Heart right ventricle (tissue), 16 donors: ENCODE data around the gene MBD3L3. TPM values are rescaled to one million over a fixed set of nuclear protein-coding genes. Genes with fewer than 3 reads are reported as not detected.

Source experiments
- ATAC-seq, 8 donors: fragments of 200-7000 bp; cut with Tn5 transposase; one replicate each; pipeline ENCODE4 v1.9.1; 2020; ENCODE audit warnings: mild to moderate bottlenecking in 8 of 8, moderate library complexity in 8 of 8, moderate number of reproducible peaks in 1 of 8
- DNase-seq, 2 donors: peaks; one replicate each; pipeline ENCODE4 v3.0.0-alpha.2; 2020
- H3K27ac ChIP-seq, 10 donors: fragments of 200-600 bp; sonication (generic) in 2 of 10; one replicate each; pipeline versions ENCODE4 v1.5.0 to v1.8.0; 2020 to 2022; ENCODE audit warnings: mild to moderate bottlenecking in 3 of 10
- H3K27me3 ChIP-seq, 7 donors: fragments of 200-600 bp; one replicate each; pipeline ENCODE4 v1.8.0; 2021 to 2022; ENCODE audit warnings: mild to moderate bottlenecking in 2 of 7
- H3K36me3 ChIP-seq, 9 donors: fragments of 200-600 bp; sonication (generic) in 1 of 9; one replicate each; pipeline versions ENCODE4 v1.5.0 to v1.8.0; 2020 to 2022; ENCODE audit warnings: mild to moderate bottlenecking in 2 of 9
- H3K4me1 ChIP-seq, 9 donors: fragments of 200-600 bp; sonication (generic) in 1 of 9; one replicate each; pipeline versions ENCODE4 v1.5.0 to v1.8.0; 2020 to 2022; ENCODE audit warnings: mild to moderate bottlenecking in 4 of 9
- H3K4me3 ChIP-seq, 10 donors: fragments of 200-600 bp; sonication (generic) in 2 of 10; one replicate each; pipeline versions ENCODE4 v1.5.0 to v1.8.0; 2020 to 2022; ENCODE audit warnings: mild to moderate bottlenecking in 7 of 10, moderate library complexity in 2 of 10
- H3K9me3 ChIP-seq, 11 donors: fragments of 200-600 bp in 10 of 11; sonication (generic) in 2 of 11; one replicate each; pipeline versions ENCODE4 v1.5.0 to v1.8.0; 2013 to 2022; ENCODE audit warnings: mild to moderate bottlenecking in 2 of 11, control low read depth in 1 of 11, moderate library complexity in 1 of 11
- CTCF ChIP-seq, 9 donors: fragments of 200-600 bp; sonication (generic) in 2 of 9; IDR thresholded peaks; one replicate each; pipeline versions ENCODE4 v1.5.0 to v1.8.0; 2021 to 2022; ENCODE audit warnings: antibody characterized with exemption in 9 of 9, mild to moderate bottlenecking in 5 of 9, moderate library complexity in 1 of 9
- WGBS, 2 donors: extraction: QIAGEN DNeasy Blood & Tissue Kit; methylation state at CpG; one replicate each; pipeline ENCODE4 v1.1.7; 2013; ENCODE audit warnings: inconsistent platforms in 1 of 2; 5-methylcytosine and 5-hydroxymethylcytosine counted together
- intact Hi-C, 10 donors: fragments of 100-400 bp; cut with DNase I; formaldehyde crosslinking; loops; one replicate each; pipeline versions ENCODE4 v1.11.1 to v1.14.2; 2022
- polyA plus RNA-seq, 2 donors: library from polyadenylated mRNA; stranded (reverse); fragments of 200-250 nt; gene quantifications; one replicate each; pipeline ENCODE4 v1.2.3, GENCODE V29; 2013
- total RNA-seq, 10 donors: library from RNA; stranded (reverse); fragmentation: NEBNext Ultra II Directional in 3 of 10; extraction: Animal tissue kit (Norgen Biotek cat#: 25700) in 3 of 10; gene quantifications; one replicate each; pipeline versions ENCODE4 v1.2.1 to v1.2.4, GENCODE V29; 2021 to 2023
- donor health status: Arrhythmogenic right ventricular cardiomyopathy.
- donor health status: ischemic (EF 13 %, LVEDD 7.1; RV severe dilation, severe dysfunction).
- donor health status: healthy with polysubstance abuse.
- donor health status: DM: no; HTN: yes; CAD: no.
- donor health status: DM: no; HTN: no; CAD: no.
- donor health status: ischemic (EF 25% LVEDD 6.9; RV normal size, moderate dysfunction).
- donor health status: ischemic (EF 25% LVEDD 5.7; RV mildly dilated, moderate dysfunction).
- donor health status: healthy.
- donor health status: DM: yes; HTN: yes; CAD: no.
- donor health status: Ischemic cardiomyopathy.
- donor health status: ischemic (EF 35%, LVEDD 5.7; RV mildly dilated, moderate dysfunction).
- donor health status: nonischemic (EF 11% LVEDD 7.7; RV severe dilation, severe dysfunction).
- donor health status: DM: yes; HTN: yes; CAD: no.
- donor health status: PGD.
- donor health status: ischemic (EF 29% LVEDD 5.4; RV normal size, mild dysfunction).
- donor health status: nonischemic (EF 23%, LVEDD 6.1; RV moderate dilation, normal function).

Gene MBD3L3
- total and polyA plus RNA-seq, 12 donors = not detected

GRCh38 chr19:7018828-7019227, 39.6 kb downstream of the MBD3L3 start:
- intact Hi-C loops = no loop called here
- Histone ChIP-seq H3K4me1 (peaks cover 0 to 5% (median 0%) of the 10 kb centered on the region in 9 donors), H3K27ac (no peak overlapping the region), H3K9me3 (no peaks in the 10 kb centered on the region), H3K36me3 (no peaks in the 10 kb centered on the region), H3K4me3 (no peak overlapping the region), H3K27me3 (peaks cover 0 to 18% (median 4%) of the 10 kb centered on the region in 7 donors)
- DNase-seq = no peak
- TF ChIP-seq CTCF (IDR thresholded peaks at IDR 0.05) = no peak
- 75 to 79% methylated on average over 6 of the region's 6 CpGs for WGBS, 2 donors
- no peak for ATAC-seq

GRCh38 chr19:7013678-7014077, 44.8 kb downstream of the MBD3L3 start:
- WGBS, 2 donors = 68 to 73% methylated on average over 4 of the region's 4 CpGs

DNA sequence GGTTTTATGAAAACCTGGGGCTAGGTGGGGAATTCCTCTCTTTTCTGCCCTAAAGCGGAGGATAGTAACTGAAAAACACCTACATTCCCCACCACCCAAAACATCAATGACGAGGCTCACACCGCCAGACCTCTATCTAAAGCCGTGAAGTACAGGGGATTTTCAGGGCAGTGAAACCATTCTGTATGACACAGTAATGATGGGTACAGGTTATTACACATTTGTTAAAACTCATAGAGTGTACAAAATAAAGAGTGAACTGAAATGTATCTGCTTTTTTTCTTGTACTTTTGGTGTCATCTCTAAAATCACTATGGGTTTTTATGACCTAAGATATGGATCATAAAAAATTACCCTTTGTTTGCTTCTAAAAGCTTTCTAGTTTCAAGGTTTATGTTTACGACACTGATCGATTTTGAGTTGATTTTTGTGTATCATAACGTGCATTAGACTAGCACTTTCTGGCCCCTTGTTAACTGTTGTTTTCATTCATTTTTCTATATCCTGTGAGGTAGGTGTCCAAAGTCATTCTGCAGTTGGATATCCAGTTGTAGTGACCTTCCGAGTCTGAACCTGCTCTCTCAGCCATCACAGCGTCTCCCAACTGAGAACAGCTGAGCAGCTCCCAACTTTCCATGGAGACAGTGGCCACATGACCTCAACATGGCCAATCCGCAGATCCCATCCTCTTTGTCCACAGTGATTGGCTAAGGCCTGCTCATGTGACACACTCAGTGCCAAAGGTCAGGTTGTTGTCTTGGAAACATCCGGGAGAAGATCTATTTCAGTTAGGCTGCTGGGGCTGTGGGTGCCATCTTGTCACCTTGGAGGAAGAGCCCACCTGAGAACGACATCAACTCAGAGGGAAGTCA, 47.5 kb downstream of the MBD3L3 start:
- Histone ChIP-seq H3K4me3 (no peak overlapping the region), H3K36me3 (no peaks in the 10 kb centered on the region), H3K4me1 (peaks cover 0 to 27% (median 0%) of the 10 kb centered on the region in 9 donors), H3K27me3 (peaks cover 0 to 10% (median 0%) of the 10 kb centered on the region in 7 donors), H3K27ac (no peak overlapping the region), H3K9me3 (no peaks in the 10 kb centered on the region)
- intact Hi-C loops = no loop called here
- no peak for TF ChIP-seq CTCF (IDR thresholded peaks at IDR 0.05)
- WGBS, 2 donors = 82 to 84% methylated on average over 11 to 12 of the region's 12 CpGs
- DNase-seq (no peak), ATAC-seq (no peak)

More at GRCh38 chr19:7013678-7014077, 44.8 kb downstream of the MBD3L3 start:
- Histone ChIP-seq H3K4me3 (no peak overlapping the region), H3K9me3 (no peaks in the 10 kb centered on the region), H3K36me3 (no peaks in the 10 kb centered on the region), H3K27ac (no peak overlapping the region), H3K27me3 (peaks cover 0 to 22% (median 8%) of the 10 kb centered on the region in 7 donors), H3K4me1 (peaks cover 0 to 23% (median 0%) of the 10 kb centered on the region in 9 donors)
- TF ChIP-seq CTCF (IDR thresholded peaks at IDR 0.05) = no peak
- ATAC-seq (no peak), DNase-seq (no peak)
- intact Hi-C loops = no loop called here

DNA sequence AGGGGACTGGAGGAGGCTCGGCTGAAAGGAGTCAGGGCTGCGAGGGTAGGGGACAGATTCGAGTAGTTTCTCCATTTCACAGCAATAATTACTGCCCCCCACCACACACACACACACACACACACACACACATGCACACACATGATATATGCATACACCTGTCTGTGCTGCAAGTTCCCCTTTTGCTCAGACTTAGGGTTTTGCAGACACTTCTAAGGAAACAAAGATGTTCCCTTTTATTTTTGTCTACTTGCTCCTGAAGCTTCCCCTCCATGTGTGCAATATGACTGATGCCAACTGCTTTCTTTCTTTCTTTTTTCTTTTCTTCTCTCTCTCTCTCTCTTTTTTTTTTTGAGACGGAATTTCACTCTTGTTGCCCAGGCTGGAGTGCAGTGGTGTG, 50.6 kb downstream of the MBD3L3 start:
- WGBS, 2 donors = 63 to 70% methylated on average over 4 of the region's 4 CpGs
- intact Hi-C loops = no loop called here
- no peak for TF ChIP-seq CTCF (IDR thresholded peaks at IDR 0.05)
- Histone ChIP-seq H3K4me3 (no peak overlapping the region), H3K27me3 (peaks cover 0 to 13% (median 0%) of the 10 kb centered on the region in 7 donors), H3K27ac (no peak overlapping the region), H3K36me3 (no peaks in the 10 kb centered on the region), H3K9me3 (no peaks in the 10 kb centered on the region), H3K4me1 (peaks cover 0 to 15% (median 0%) of the 10 kb centered on the region in 9 donors)
- DNase-seq (no peak), ATAC-seq (no peak)

Other genes with a start within 250 kb of the MBD3L3 start
- 1 to 10 TPM in 1 of 10 donors, under 1 TPM in 7, not detected in 2; 0.10 to 4.8 (median 0.23) TPM for gene ADGRE1, start 171.1 kb downstream of the MBD3L3 start, total RNA-seq
- gene ADGRE1, start 171.1 kb downstream of the MBD3L3 start, polyA plus RNA-seq = under 1 TPM in 1 of 2 donors, not detected in 1; 0.09 TPM
- not detected for gene MBD3L2B, start 37.2 kb downstream of the MBD3L3 start, total RNA-seq
- not detected for gene MBD3L2B, start 37.2 kb downstream of the MBD3L3 start, polyA plus RNA-seq
- gene MBD3L5, start 28.1 kb downstream of the MBD3L3 start, total RNA-seq = not detected
- gene MBD3L5, start 28.1 kb downstream of the MBD3L3 start, polyA plus RNA-seq = not detected
- gene MBD3L4, start 18.5 kb downstream of the MBD3L3 start, total RNA-seq = not detected
- not detected for gene MBD3L4, start 18.5 kb downstream of the MBD3L3 start, polyA plus RNA-seq
- gene MBD3L2, start 9.4 kb downstream of the MBD3L3 start, total RNA-seq = not detected
- not detected for gene MBD3L2, start 9.4 kb downstream of the MBD3L3 start, polyA plus RNA-seq
- 1 to 10 TPM; 3.4 to 5.8 (median 4.2) TPM for gene ZNF557, start 11.0 kb upstream of the MBD3L3 start, total RNA-seq
- gene ZNF557, start 11.0 kb upstream of the MBD3L3 start, polyA plus RNA-seq = 1 to 10 TPM; 1.1 to 2.5 TPM
- 100 to 1,000 TPM in 6 of 10 donors, 10 to 100 TPM in 4; 68.9 to 157 (median 103) TPM for gene INSR, start 235.7 kb upstream of the MBD3L3 start, total RNA-seq
- 10 to 100 TPM; 20.2 to 36.6 TPM for gene INSR, start 235.7 kb upstream of the MBD3L3 start, polyA plus RNA-seq